Measurements from ENCODE around the gene RHD.

- TF ChIP-seq CTCF (IDR thresholded peaks at IDR 0.05), result no peak
- no peak for TF ChIP-seq POLR2A (IDR thresholded peaks at IDR 0.05)
These were observed 34.3 kb upstream of the RHD start for GRCh38 chr1:25238046-25238445.

Data from right lobe of liver (tissue), 4 donors.